Heart left ventricle (tissue), 16 donors: Measurements from ENCODE around the gene SLC6A17. TPM values are rescaled to one million over a fixed set of nuclear protein-coding genes. Genes with fewer than 3 reads are reported as not detected.

Experiments used
- ATAC-seq, 4 donors: fragments of 200-7000 bp; cut with Tn5 transposase; one replicate each; pipeline ENCODE4 v1.9.1; 2020 to 2022; ENCODE audit warnings: moderate library complexity in 4 of 4, mild to moderate bottlenecking in 3 of 4, moderate number of reproducible peaks in 1 of 4
- DNase-seq, 5 donors: peaks; one replicate each; pipeline ENCODE4 v3.0.0-alpha.2; 2020
- H3K27ac ChIP-seq, 12 donors: fragments of 200-600 bp; sonication (generic) in 4 of 12; one replicate each; pipeline versions ENCODE4 v1.5.0 to v1.8.0; 2016 to 2022; ENCODE audit warnings: mild to moderate bottlenecking in 2 of 12
- H3K27me3 ChIP-seq, 9 donors: fragments of 200-600 bp; sonication (generic) in 2 of 9; one replicate each; pipeline versions ENCODE4 v1.5.1 to v1.8.0; 2016 to 2022; ENCODE audit warnings: mild to moderate bottlenecking in 3 of 9
- H3K36me3 ChIP-seq, 9 donors: fragments of 200-600 bp; sonication (generic) in 2 of 9; one replicate each; pipeline versions ENCODE4 v1.5.0 to v1.8.0; 2018 to 2022; ENCODE audit warnings: mild to moderate bottlenecking in 2 of 9
- H3K4me1 ChIP-seq, 12 donors: fragments of 200-600 bp; sonication (generic) in 4 of 12; one replicate each; pipeline versions ENCODE4 v1.5.0 to v1.8.0; 2016 to 2022; ENCODE audit warnings: mild to moderate bottlenecking in 3 of 12
- H3K4me3 ChIP-seq, 12 donors: fragments of 200-600 bp; sonication (generic) in 4 of 12; one replicate each; pipeline versions ENCODE4 v1.5.0 to v1.8.0; 2017 to 2022; ENCODE audit warnings: mild to moderate bottlenecking in 9 of 12, moderate library complexity in 4 of 12
- H3K9me3 ChIP-seq, 12 donors: fragments of 200-600 bp; sonication (generic) in 4 of 12; one replicate each; pipeline versions ENCODE4 v1.5.0 to v1.8.0; 2016 to 2022; ENCODE audit warnings: mild to moderate bottlenecking in 1 of 12
- CTCF ChIP-seq, 12 donors: fragments of 200-600 bp; sonication (generic) in 4 of 12; IDR thresholded peaks; one replicate each; pipeline versions ENCODE4 v1.5.0 to v1.8.0; 2018 to 2022; ENCODE audit warnings: antibody characterized with exemption in 12 of 12, mild to moderate bottlenecking in 5 of 12
- POLR2A ChIP-seq, 2 donors: fragments of 450-650 bp; IDR thresholded peaks; one replicate each; pipeline ENCODE4 v1.6.1; 2017; ENCODE audit warnings: antibody characterized with exemption in 2 of 2, mild to moderate bottlenecking in 2 of 2, moderate library complexity in 2 of 2
- WGBS, 4 donors: extraction: QIAGEN DNeasy Blood & Tissue Kit in 2 of 4; methylation state at CpG; one replicate each; pipeline versions ENCODE4 v1.1.5 to v1.1.7; 2013 to 2018; 5-methylcytosine and 5-hydroxymethylcytosine counted together
- intact Hi-C, 10 donors: fragments of 100-400 bp; cut with DNase I; formaldehyde crosslinking; loops; one replicate each; pipeline versions ENCODE4 v1.11.1 to v1.14.2; 2022
- polyA plus RNA-seq, 2 donors: library from polyadenylated mRNA; stranded (reverse); fragments of 200-250 nt; gene quantifications; one replicate each; pipeline ENCODE4 v1.2.3, GENCODE V29; 2013
- total RNA-seq, 9 donors: library from RNA; depleted of rRNA in 2 of 9; stranded (reverse); fragments of >200 nt in 2 of 9; fragmentation: NEBNext Ultra II Directional in 3 of 9; extraction: Animal tissue kit (Norgen Biotek cat#: 25700) in 3 of 9; gene quantifications; one replicate each; pipeline versions ENCODE4 v1.1.0 to v1.2.4, GENCODE V29; 2016 to 2023
- donor health status: ischemic (EF 13 %, LVEDD 7.1; RV severe dilation, severe dysfunction).
- donor health status: healthy with polysubstance abuse.
- donor health status: DM: no; HTN: yes; CAD: no.
- donor health status: DM: no; HTN: no; CAD: no.
- donor health status: ischemic (EF 25% LVEDD 6.9; RV normal size, moderate dysfunction).
- donor health status: ischemic (EF 25% LVEDD 5.7; RV mildly dilated, moderate dysfunction).
- donor health status: healthy.
- donor health status: DM: yes; HTN: yes; CAD: no.
- donor health status: ischemic (EF 35%, LVEDD 5.7; RV mildly dilated, moderate dysfunction).
- donor health status: nonischemic (EF 11% LVEDD 7.7; RV severe dilation, severe dysfunction).
- donor health status: DM: yes; HTN: yes; CAD: no.
- donor health status: PGD.
- donor health status: ischemic (EF 29% LVEDD 5.4; RV normal size, mild dysfunction).
- donor health status: nonischemic (EF 23%, LVEDD 6.1; RV moderate dilation, normal function).

SLC6A17 gene
- total and polyA plus RNA-seq, 11 donors = 0.07 to 0.50 (median 0.24) TPM; not detected in 3

GRCh38 chr1:110225756-110226404 lies 75.6 kb downstream of the SLC6A17 start:
- WGBS, 4 donors = 92 to 96% (median 95%) methylated on average over 11 to 18 of the region's 18 CpGs
- peaks cover 0 to 42% (median 9%) of the 10 kb centered on the region in 9 donors for H3K36me3 ChIP-seq

GRCh38 chr1:110227774-110228173 lies 77.5 kb downstream of the SLC6A17 start:
- WGBS, 4 donors = 93 to 96% (median 95%) methylated on average over 12 of the region's 12 CpGs
- TF ChIP-seq CTCF (IDR thresholded peaks at IDR 0.05) (no peak), POLR2A (IDR thresholded peaks at IDR 0.05) (no peak)
- peak in 1 of 5 donors; percentile 26 for DNase-seq
- peaks cover 0 to 56% (median 9%) of the 10 kb centered on the region in 9 donors for H3K36me3 ChIP-seq
- ATAC-seq = no peak
- no peaks in the 10 kb centered on the region for H3K27me3 ChIP-seq
- no peak overlapping the region for H3K27ac ChIP-seq
- H3K4me1 ChIP-seq = no peaks in the 10 kb centered on the region
- no peak overlapping the region for H3K4me3 ChIP-seq
- intact Hi-C loops = no loop called here
- peaks cover 0 to 8% (median 2%) of the 10 kb centered on the region in 12 donors for H3K9me3 ChIP-seq

More at GRCh38 chr1:110225756-110226404, 75.6 kb downstream of the SLC6A17 start:
- H3K27me3 ChIP-seq = no peaks in the 10 kb centered on the region
- H3K4me3 ChIP-seq = no peak overlapping the region
- ATAC-seq = no peak
- H3K9me3 ChIP-seq = no peaks in the 10 kb centered on the region
- intact Hi-C loops = no loop called here
- DNase-seq = peak in 1 of 5 donors; percentile 51
- no peak for TF ChIP-seq CTCF (IDR thresholded peaks at IDR 0.05)
- TF ChIP-seq POLR2A (IDR thresholded peaks at IDR 0.05) = no peak
- no peaks in the 10 kb centered on the region for H3K4me1 ChIP-seq
- H3K27ac ChIP-seq = no peak overlapping the region

- DNase-seq (peak in 1 of 5 donors; percentile 37), ATAC-seq (no peak)
- Histone ChIP-seq H3K4me3 (no peak overlapping the region), H3K36me3 (peaks cover 0 to 56% (median 10%) of the 10 kb centered on the region in 9 donors), H3K9me3 (peaks cover 0 to 11% (median 5%) of the 10 kb centered on the region in 12 donors), H3K4me1 (no peaks in the 10 kb centered on the region), H3K27ac (no peak overlapping the region), H3K27me3 (no peaks in the 10 kb centered on the region)
- 93 to 97% (median 94%) methylated on average over 11 to 12 of the region's 12 CpGs for WGBS, 4 donors
- intact Hi-C loops = no loop called here
- TF ChIP-seq CTCF (IDR thresholded peaks at IDR 0.05) (no peak), POLR2A (IDR thresholded peaks at IDR 0.05) (no peak)
These were observed 78.1 kb downstream of the SLC6A17 start for GRCh38 chr1:110228381-110228780.

- no peak overlapping the region for H3K4me3 ChIP-seq
- TF ChIP-seq CTCF (IDR thresholded peaks at IDR 0.05) = no peak
- TF ChIP-seq POLR2A (IDR thresholded peaks at IDR 0.05) = no peak
- WGBS, 4 donors = 92% methylated on average over 6 to 9 of the region's 9 CpGs
- no peak for ATAC-seq
- no peaks in the 10 kb centered on the region for H3K27me3 ChIP-seq
- H3K27ac ChIP-seq = no peak overlapping the region
- H3K4me1 ChIP-seq = no peaks in the 10 kb centered on the region
- DNase-seq = peak in 1 of 5 donors; percentile 23
- peaks cover 0 to 11% (median 5%) of the 10 kb centered on the region in 12 donors for H3K9me3 ChIP-seq
- intact Hi-C loops = no loop called here
- H3K36me3 ChIP-seq = peaks cover 0 to 54% (median 10%) of the 10 kb centered on the region in 9 donors
These were observed 78.6 kb downstream of the SLC6A17 start for GRCh38 chr1:110228869-110229268.
